ENCODE measurements around the gene C6orf47. TPM values are rescaled to one million over a fixed set of nuclear protein-coding genes. Genes with fewer than 3 reads are reported as not detected.

C6orf47 gene
- total and polyA plus RNA-seq, 2 of the 13 experiments (the other 11 are each of a cell fraction or from before 2014, with no cell fraction given): 1.7 to 18.1 TPM

DNA sequence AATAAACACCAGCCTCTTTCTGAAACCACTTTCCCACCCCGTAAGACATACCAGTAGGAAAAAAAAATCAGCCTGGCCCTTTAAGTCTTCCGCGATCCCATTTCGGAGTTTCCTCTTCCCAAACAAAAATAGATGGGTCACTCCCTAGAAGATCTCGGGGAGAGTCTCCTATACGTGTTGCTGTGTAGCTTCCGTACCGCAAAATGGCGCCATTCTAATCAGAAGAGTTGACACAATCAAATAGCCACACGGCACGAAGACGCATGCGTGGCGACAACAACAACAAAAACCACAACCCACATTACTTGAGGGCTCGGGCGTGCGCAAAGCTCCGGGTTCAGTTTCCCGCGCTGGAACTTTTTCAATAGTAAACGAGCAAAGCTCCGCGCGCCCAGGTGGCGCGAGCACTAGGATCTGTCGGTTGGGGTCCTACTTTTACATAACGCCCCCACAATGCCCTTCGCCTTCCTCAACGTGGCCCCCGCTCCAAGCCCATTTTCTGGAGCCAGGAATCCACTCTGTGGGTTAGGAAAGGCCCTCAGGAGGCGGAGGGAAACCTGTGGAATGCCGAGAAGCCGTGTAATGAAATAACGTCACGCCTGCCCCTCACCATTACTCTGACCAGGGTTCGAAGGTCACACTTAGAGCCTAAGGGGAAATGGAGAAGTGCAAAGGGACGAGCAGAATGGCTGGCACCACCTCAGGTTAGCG, 4.4 kb upstream of the C6orf47 start, which contains the start of gene GPANK1 (continued):
- TF ChIP-seq, protein P1, sequence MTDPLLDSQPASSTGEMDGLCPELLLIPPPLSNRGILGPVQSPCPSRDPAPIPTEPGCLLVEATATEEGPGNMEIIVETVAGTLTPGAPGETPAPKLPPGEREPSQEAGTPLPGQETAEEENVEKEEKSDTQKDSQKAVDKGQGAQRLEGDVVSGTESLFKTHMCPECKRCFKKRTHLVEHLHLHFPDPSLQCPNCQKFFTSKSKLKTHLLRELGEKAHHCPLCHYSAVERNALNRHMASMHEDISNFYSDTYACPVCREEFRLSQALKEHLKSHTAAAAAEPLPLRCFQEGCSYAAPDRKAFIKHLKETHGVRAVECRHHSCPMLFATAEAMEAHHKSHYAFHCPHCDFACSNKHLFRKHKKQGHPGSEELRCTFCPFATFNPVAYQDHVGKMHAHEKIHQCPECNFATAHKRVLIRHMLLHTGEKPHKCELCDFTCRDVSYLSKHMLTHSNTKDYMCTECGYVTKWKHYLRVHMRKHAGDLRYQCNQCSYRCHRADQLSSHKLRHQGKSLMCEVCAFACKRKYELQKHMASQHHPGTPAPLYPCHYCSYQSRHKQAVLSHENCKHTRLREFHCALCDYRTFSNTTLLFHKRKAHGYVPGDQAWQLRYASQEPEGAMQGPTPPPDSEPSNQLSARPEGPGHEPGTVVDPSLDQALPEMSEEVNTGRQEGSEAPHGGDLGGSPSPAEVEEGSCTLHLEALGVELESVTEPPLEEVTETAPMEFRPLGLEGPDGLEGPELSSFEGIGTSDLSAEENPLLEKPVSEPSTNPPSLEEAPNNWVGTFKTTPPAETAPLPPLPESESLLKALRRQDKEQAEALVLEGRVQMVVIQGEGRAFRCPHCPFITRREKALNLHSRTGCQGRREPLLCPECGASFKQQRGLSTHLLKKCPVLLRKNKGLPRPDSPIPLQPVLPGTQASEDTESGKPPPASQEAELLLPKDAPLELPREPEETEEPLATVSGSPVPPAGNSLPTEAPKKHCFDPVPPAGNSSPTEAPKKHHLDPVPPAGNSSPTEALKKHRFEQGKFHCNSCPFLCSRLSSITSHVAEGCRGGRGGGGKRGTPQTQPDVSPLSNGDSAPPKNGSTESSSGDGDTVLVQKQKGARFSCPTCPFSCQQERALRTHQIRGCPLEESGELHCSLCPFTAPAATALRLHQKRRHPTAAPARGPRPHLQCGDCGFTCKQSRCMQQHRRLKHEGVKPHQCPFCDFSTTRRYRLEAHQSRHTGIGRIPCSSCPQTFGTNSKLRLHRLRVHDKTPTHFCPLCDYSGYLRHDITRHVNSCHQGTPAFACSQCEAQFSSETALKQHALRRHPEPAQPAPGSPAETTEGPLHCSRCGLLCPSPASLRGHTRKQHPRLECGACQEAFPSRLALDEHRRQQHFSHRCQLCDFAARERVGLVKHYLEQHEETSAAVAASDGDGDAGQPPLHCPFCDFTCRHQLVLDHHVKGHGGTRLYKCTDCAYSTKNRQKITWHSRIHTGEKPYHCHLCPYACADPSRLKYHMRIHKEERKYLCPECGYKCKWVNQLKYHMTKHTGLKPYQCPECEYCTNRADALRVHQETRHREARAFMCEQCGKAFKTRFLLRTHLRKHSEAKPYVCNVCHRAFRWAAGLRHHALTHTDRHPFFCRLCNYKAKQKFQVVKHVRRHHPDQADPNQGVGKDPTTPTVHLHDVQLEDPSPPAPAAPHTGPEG (CRISPR knock-in tag; IDR thresholded peaks at IDR 0.05): 0 out of 2 replicates have a peak, but pooled peaks have one; percentile 34
- TF ChIP-seq, protein P2, sequence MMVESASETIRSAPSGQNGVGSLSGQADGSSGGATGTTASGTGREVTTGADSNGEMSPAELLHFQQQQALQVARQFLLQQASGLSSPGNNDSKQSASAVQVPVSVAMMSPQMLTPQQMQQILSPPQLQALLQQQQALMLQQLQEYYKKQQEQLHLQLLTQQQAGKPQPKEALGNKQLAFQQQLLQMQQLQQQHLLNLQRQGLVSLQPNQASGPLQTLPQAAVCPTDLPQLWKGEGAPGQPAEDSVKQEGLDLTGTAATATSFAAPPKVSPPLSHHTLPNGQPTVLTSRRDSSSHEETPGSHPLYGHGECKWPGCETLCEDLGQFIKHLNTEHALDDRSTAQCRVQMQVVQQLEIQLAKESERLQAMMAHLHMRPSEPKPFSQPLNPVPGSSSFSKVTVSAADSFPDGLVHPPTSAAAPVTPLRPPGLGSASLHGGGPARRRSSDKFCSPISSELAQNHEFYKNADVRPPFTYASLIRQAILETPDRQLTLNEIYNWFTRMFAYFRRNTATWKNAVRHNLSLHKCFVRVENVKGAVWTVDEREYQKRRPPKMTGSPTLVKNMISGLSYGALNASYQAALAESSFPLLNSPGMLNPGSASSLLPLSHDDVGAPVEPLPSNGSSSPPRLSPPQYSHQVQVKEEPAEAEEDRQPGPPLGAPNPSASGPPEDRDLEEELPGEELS (CRISPR knock-in tag; IDR thresholded peaks at IDR 0.05): peak; percentile 67; the same call in 1 of the 2 replicates
- no peak; the same call in 1 of the 2 replicates for TF ChIP-seq ZNF792 (CRISPR knock-in tag; IDR thresholded peaks at IDR 0.05)
- TF ChIP-seq, protein P3, sequence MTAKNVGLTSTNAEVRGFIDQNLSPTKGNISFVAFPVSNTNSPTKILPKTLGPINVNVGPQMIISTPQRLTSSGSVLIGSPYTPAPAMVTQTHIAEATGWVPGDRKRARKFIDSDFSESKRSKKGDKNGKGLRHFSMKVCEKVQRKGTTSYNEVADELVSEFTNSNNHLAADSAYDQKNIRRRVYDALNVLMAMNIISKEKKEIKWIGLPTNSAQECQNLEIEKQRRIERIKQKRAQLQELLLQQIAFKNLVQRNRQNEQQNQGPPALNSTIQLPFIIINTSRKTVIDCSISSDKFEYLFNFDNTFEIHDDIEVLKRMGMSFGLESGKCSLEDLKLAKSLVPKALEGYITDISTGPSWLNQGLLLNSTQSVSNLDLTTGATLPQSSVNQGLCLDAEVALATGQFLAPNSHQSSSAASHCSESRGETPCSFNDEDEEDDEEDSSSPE (CRISPR knock-in tag; IDR thresholded peaks at IDR 0.05): peak; percentile 97
- TF ChIP-seq PAWR (CRISPR knock-in tag; IDR thresholded peaks at IDR 0.05; ENCODE audit: borderline replicate concordance): no peak
- 0 out of 2 replicates have a peak, but pooled peaks have one; percentile 18 for TF ChIP-seq ZNF501 (CRISPR knock-in tag; IDR thresholded peaks at IDR 0.05)
- no peak for TF ChIP-seq ZNF10 (CRISPR knock-in tag; IDR thresholded peaks at IDR 0.05; ENCODE audit: borderline replicate concordance, low read depth)
- TF ChIP-seq NFIC (IDR thresholded peaks at IDR 0.05; ENCODE audit: low read length): peak; percentile 39; the same call in 1 of the 2 replicates
- peak; percentile 36; the same call in 1 of the 2 replicates for TF ChIP-seq ARNT2 (CRISPR knock-in tag; IDR thresholded peaks at IDR 0.05; ENCODE audit: low read depth)
- TF ChIP-seq, protein P4, sequence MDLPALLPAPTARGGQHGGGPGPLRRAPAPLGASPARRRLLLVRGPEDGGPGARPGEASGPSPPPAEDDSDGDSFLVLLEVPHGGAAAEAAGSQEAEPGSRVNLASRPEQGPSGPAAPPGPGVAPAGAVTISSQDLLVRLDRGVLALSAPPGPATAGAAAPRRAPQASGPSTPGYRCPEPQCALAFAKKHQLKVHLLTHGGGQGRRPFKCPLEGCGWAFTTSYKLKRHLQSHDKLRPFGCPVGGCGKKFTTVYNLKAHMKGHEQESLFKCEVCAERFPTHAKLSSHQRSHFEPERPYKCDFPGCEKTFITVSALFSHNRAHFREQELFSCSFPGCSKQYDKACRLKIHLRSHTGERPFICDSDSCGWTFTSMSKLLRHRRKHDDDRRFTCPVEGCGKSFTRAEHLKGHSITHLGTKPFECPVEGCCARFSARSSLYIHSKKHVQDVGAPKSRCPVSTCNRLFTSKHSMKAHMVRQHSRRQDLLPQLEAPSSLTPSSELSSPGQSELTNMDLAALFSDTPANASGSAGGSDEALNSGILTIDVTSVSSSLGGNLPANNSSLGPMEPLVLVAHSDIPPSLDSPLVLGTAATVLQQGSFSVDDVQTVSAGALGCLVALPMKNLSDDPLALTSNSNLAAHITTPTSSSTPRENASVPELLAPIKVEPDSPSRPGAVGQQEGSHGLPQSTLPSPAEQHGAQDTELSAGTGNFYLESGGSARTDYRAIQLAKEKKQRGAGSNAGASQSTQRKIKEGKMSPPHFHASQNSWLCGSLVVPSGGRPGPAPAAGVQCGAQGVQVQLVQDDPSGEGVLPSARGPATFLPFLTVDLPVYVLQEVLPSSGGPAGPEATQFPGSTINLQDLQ (CRISPR knock-in tag; IDR thresholded peaks at IDR 0.05): peak; percentile 58
- TF ChIP-seq MYC (CRISPR knock-in tag; IDR thresholded peaks at IDR 0.05; ENCODE audit: borderline replicate concordance): peak; percentile 87
- TF ChIP-seq SNAI1 (CRISPR knock-in tag; IDR thresholded peaks at IDR 0.05; ENCODE audit: borderline replicate concordance): no peak; the same call in 1 of the 2 replicates

Measured in HepG2 (cell line).